Muscle of leg (tissue), 11 donors: ENCODE results near the gene P3H3. TPM values are rescaled to one million over a fixed set of nuclear protein-coding genes. Genes with fewer than 3 reads are reported as not detected.

Experiments
- DNase-seq: peaks from one replicate; pipeline ENCODE4 v3.0.0; 2013
- H3K27ac ChIP-seq: one replicate; pipeline ENCODE4 v1.5.1; 2013; ENCODE audit warnings: mild to moderate bottlenecking, low read length, control low read depth
- H3K27me3 ChIP-seq: one replicate; pipeline ENCODE4 v1.6.1; 2013; ENCODE audit warnings: low read length; ENCODE audit not compliant: control insufficient read depth, insufficient read depth
- H3K36me3 ChIP-seq: one replicate; pipeline ENCODE4 v1.6.1; 2013; ENCODE audit warnings: low read length; ENCODE audit not compliant: control insufficient read depth, insufficient read depth
- H3K4me1 ChIP-seq: one replicate; pipeline ENCODE4 v1.6.1; 2013; ENCODE audit warnings: low read length; ENCODE audit not compliant: control insufficient read depth, insufficient read depth
- H3K4me3 ChIP-seq: one replicate; pipeline ENCODE4 v1.5.1; 2013; ENCODE audit warnings: low read length, control low read depth
- H3K9me3 ChIP-seq: replicated peaks from 2 replicates; pipeline ENCODE4 v1.6.1; 2013; ENCODE audit warnings: low read depth, low read length; ENCODE audit not compliant: control insufficient read depth
- WGBS: methylation state at CpG from one replicate; pipeline ENCODE4 v1.1.5; 2013; ENCODE audit warnings: missing lambda C conversion rate; ENCODE audit not compliant: insufficient coverage; 5-methylcytosine and 5-hydroxymethylcytosine counted together
- polyA plus RNA-seq, 8 donors: library from polyadenylated mRNA; unstranded; fragments of 120-200 nt; gene quantifications; one replicate each; pipeline versions ENCODE4 v1.2.1 to v1.2.3, GENCODE V29; 2013; ENCODE audit warnings: inconsistent platforms in 1 of 8, low replicate concordance in 1 of 8; ENCODE audit not compliant: insufficient read length in 8 of 8, insufficient read depth in 1 of 8
- total RNA-seq: library from RNA; stranded (reverse); fragments of 120-200 nt; gene quantifications from one replicate; pipeline ENCODE4 v1.2.4, GENCODE V29; 2013

The P3H3 gene
- total and polyA plus RNA-seq, 9 donors = 23.1 to 70.5 (median 46.4) TPM

DNA sequence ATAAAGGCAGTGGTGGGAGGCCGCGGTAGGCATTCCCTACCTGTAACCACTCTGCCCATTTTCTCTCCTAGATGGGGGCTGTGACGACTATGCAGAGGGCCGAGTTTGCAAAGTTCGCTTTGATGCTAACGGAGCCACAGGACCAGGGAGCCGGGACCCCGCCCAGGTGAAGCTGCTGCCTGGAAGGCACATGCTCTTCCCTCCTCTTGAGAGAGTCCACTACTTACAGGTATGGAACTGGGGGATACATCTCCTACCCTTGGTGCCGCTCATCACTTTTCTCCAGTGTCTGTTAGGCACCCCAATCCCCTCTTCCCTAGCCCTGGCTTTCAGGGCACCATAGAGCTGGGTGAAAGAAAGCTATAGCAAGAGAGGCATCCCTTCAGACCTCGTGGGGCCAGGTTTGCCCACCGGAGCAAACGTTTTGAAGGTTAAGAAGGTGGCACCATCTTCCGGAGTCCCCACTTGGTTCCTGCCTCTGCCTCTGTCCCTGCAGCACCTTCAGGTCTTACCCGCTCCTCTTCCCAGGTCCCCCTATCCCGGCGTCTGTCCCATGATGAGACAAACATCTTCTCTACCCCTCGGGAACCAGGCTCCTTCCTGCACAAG is 2.0 kb upstream of the P3H3 start:
- no peaks in the 10 kb centered on the region for H3K9me3 ChIP-seq
- H3K36me3 ChIP-seq = peaks cover 13% of the 10 kb centered on the region
- H3K4me1 ChIP-seq = peaks cover 62% of the 10 kb centered on the region
- no peak overlapping the region for H3K4me3 ChIP-seq
- peak overlapping the region; percentile 13 for H3K27ac ChIP-seq
- 69% methylated on average over 12 of the region's 17 CpGs for WGBS
- DNase-seq = no peak
- peaks cover 8% of the 10 kb centered on the region for H3K27me3 ChIP-seq

GRCh38 chr12:6826734-6827436 is 1.3 kb upstream of the P3H3 start:
- Histone ChIP-seq H3K9me3 (no peaks in the 10 kb centered on the region), H3K4me1 (peaks cover 59% of the 10 kb centered on the region), H3K27me3 (peaks cover 8% of the 10 kb centered on the region), H3K36me3 (peaks cover 20% of the 10 kb centered on the region), H3K27ac (peak overlapping the region; percentile 81), H3K4me3 (no peak overlapping the region)
- no peak for DNase-seq
- WGBS = 61% methylated on average over 14 of the region's 22 CpGs

- WGBS = 0% methylated on average over 3 of the region's 8 CpGs
- Histone ChIP-seq H3K4me1 (peaks cover 53% of the 10 kb centered on the region), H3K27ac (peak overlapping the region; percentile 81)
Measured at GRCh38 chr12:6827437-6827911, 733 bp upstream of the P3H3 start.

GRCh38 chr12:6828781-6829535 is 751 bp downstream of the P3H3 start:
- Histone ChIP-seq H3K27me3 (peaks cover 6% of the 10 kb centered on the region), H3K4me3 (peak overlapping the region; percentile 88), H3K36me3 (peaks cover 34% of the 10 kb centered on the region), H3K27ac (peak overlapping the region; percentile 88), H3K4me1 (peaks cover 45% of the 10 kb centered on the region), H3K9me3 (no peaks in the 10 kb centered on the region)
- WGBS = under 1% methylated on average over 59 of the region's 71 CpGs
- DNase-seq = peak; percentile 78

More at GRCh38 chr12:6827437-6827911, 733 bp upstream of the P3H3 start:
- DNase-seq = peak; percentile 95
- no peaks in the 10 kb centered on the region for H3K9me3 ChIP-seq
- peaks cover 26% of the 10 kb centered on the region for H3K36me3 ChIP-seq
- H3K4me3 ChIP-seq = peak overlapping the region; percentile 9
- H3K27me3 ChIP-seq = peaks cover 8% of the 10 kb centered on the region

- Histone ChIP-seq H3K9me3 (no peaks in the 10 kb centered on the region), H3K4me1 (peaks cover 45% of the 10 kb centered on the region), H3K27me3 (peaks cover 6% of the 10 kb centered on the region), H3K27ac (peak overlapping the region; percentile 88), H3K36me3 (peaks cover 36% of the 10 kb centered on the region), H3K4me3 (peak overlapping the region; percentile 88)
- 10% methylated on average over 11 of the region's 19 CpGs for WGBS
- no peak for DNase-seq
Measured at GRCh38 chr12:6829536-6830220, 1.5 kb downstream of the P3H3 start.

DNA sequence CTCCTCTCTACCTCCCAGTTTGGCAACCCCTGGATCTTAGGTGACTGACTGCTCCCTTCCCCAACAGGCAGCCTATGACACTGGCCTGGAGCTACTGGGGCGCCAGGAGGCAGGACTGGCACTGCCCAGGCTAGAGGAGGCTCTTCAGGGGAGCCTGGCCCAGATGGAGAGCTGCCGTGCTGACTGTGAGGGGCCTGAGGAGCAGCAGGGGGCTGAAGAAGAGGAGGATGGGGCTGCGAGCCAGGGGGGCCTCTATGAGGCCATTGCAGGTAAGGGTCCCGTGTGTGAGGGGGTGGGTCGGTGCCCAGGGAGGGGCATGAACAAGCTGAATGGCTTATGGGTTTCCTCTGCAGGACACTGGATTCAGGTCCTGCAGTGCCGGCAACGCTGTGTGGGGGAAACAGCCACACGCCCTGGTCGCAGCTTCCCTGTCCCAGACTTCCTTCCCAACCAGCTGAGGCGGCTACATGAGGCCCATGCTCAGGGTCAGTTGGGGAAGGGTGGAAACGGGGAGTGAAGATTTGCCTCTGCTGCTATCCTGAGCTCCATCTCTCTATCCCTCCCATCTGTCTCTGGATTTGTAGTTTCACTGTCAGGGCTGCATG is 2.2 kb downstream of the P3H3 start:
- Histone ChIP-seq H3K4me3 (no peak overlapping the region), H3K4me1 (peaks cover 39% of the 10 kb centered on the region), H3K27ac (no peak overlapping the region), H3K27me3 (peaks cover 5% of the 10 kb centered on the region), H3K36me3 (peaks cover 39% of the 10 kb centered on the region), H3K9me3 (no peaks in the 10 kb centered on the region)
- DNase-seq = no peak
- 61% methylated on average over 6 of the region's 11 CpGs for WGBS

DNA sequence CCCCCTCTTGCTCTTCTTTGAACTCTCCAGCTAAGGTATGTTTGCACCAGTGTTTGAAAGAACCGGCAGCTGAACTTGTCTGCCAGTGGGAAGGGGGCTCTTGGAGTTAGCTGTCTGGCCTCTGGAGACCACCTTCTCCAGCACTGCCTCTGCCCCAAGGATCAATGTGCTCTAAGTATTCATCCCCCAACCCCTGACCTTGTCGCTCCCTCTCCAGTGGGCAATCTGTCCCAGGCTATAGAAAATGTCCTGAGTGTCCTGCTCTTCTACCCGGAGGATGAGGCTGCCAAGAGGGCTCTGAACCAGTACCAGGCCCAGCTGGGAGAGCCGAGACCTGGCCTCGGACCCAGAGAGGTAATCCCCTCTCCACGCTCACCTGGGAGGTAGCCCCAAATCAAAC is 2.8 kb downstream of the P3H3 start:
- WGBS = 80% methylated on average over 5 of the region's 6 CpGs
- Histone ChIP-seq H3K4me1 (peaks cover 33% of the 10 kb centered on the region), H3K4me3 (no peak overlapping the region), H3K27ac (no peak overlapping the region), H3K27me3 (peaks cover 4% of the 10 kb centered on the region), H3K9me3 (no peaks in the 10 kb centered on the region), H3K36me3 (peaks cover 44% of the 10 kb centered on the region)
- no peak for DNase-seq

DNA sequence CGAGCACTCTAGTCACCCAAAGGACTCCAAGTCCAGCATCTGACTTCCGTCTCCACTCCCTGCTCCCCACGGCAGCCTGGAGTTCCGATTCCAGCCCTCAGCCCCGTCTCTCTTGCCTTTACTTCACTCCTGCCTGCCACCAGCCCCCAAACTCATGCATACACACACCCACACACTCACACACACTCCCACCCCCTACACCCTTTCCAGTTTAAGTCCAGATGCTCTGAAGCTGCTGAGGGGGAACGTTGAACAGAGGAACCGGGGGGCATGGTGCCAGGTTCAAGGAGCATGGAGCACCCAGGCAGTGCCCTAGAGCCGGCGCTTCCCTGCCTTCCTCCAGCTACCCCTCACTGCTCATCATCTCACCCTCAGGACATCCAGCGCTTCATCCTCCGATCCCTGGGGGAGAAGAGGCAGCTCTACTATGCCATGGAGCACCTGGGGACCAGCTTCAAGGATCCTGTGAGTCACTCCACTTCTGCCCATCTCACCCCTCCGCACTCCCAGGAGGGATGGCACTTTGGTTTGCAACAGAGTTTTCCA is 3.3 kb downstream of the P3H3 start:
- Histone ChIP-seq H3K27ac (no peak overlapping the region), H3K4me1 (peaks cover 31% of the 10 kb centered on the region), H3K4me3 (no peak overlapping the region), H3K9me3 (no peaks in the 10 kb centered on the region), H3K27me3 (peaks cover 4% of the 10 kb centered on the region), H3K36me3 (peaks cover 49% of the 10 kb centered on the region)
- 70% methylated on average over 9 of the region's 12 CpGs for WGBS
- no peak for DNase-seq

DNA sequence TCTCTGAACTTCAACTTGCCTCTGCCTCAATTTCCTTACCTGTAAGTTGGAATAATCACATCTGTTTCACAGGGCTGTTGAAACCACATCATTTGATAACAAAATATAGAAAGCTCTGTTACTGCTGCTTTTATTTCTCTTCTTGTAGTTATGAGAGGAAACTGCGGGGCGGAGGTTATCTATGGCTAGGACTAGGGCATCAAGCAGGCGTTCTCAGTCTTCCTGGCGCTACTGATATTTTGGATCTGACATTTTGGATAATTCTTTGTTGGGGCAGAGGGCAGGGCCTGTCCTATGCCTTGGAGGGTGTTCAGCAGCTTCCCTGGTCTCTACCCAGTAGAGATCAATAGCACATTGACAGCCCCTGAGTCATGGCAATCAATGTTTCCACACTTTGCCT is 3.9 kb downstream of the P3H3 start:
- H3K4me1 ChIP-seq = peaks cover 25% of the 10 kb centered on the region
- H3K27ac ChIP-seq = no peak overlapping the region
- peaks cover 4% of the 10 kb centered on the region for H3K27me3 ChIP-seq
- H3K36me3 ChIP-seq = peaks cover 55% of the 10 kb centered on the region
- no peak for DNase-seq
- H3K4me3 ChIP-seq = no peak overlapping the region
- WGBS = no CpG with 5 or more reads among the region's 4 CpGs
- H3K9me3 ChIP-seq = no peaks in the 10 kb centered on the region
